Natural killer cell (primary cell): ENCODE data around the gene MYO5C. TPM values are rescaled to one million over a fixed set of nuclear protein-coding genes. Genes with fewer than 3 reads are reported as not detected.
A peak's percentile ranks its signal among the peaks of the same experiment; 100 is the strongest.

Source experiments
- ATAC-seq, 3 donors: fragments of 150-1000 bp in 2 of 3; fragments of 200-7000 bp in 1 of 3; cut with Tn5 transposase; 1 replicate in 1 of 3; 2 replicates in 2 of 3; pipeline ENCODE4 v1.10.0; 2021; ENCODE audit warnings: mild to moderate bottlenecking in 2 of 3, moderate library complexity in 2 of 3
- DNase-seq, 2 donors: peaks; one replicate each; pipeline versions ENCODE4 v3.0.0 to v3.0.0-alpha.2; 2013 to 2021; ENCODE audit warnings: mixed read lengths in 1 of 2
- H3K27ac ChIP-seq: one replicate; pipeline ENCODE4 v1.5.1; 2013; ENCODE audit warnings: mild to moderate bottlenecking, low read length
- H3K27me3 ChIP-seq: one replicate; pipeline ENCODE4 v1.6.1; 2013; ENCODE audit warnings: low read length; ENCODE audit not compliant: control insufficient read depth, insufficient read depth
- H3K36me3 ChIP-seq: one replicate; pipeline ENCODE4 v1.6.1; 2013; ENCODE audit warnings: low read length; ENCODE audit not compliant: control insufficient read depth, insufficient read depth
- H3K4me1 ChIP-seq: one replicate; pipeline ENCODE4 v1.6.1; 2013; ENCODE audit warnings: low read length; ENCODE audit not compliant: control insufficient read depth, insufficient read depth
- H3K4me3 ChIP-seq: one replicate; pipeline ENCODE4 v1.5.1; 2013; ENCODE audit warnings: low read length
- H3K9me3 ChIP-seq: one replicate; pipeline ENCODE4 v1.6.1; 2013; ENCODE audit warnings: low read length; ENCODE audit not compliant: control insufficient read depth, insufficient read depth
- H3K27ac Mint-ChIP-seq, 2 donors: one replicate each; pipeline ENCODE4 v1.8.0; 2022; ENCODE audit warnings: mild to moderate bottlenecking in 2 of 2, mixed read lengths in 2 of 2, moderate library complexity in 1 of 2
- H3K27me3 Mint-ChIP-seq, 2 donors: one replicate each; pipeline ENCODE4 v1.8.0; 2022; ENCODE audit warnings: low read depth in 2 of 2, mixed read lengths in 2 of 2
- H3K36me3 Mint-ChIP-seq: one replicate; pipeline ENCODE4 v1.8.0; 2022; ENCODE audit warnings: mixed read lengths
- H3K4me1 Mint-ChIP-seq, 2 donors: one replicate each; pipeline ENCODE4 v1.8.0; 2022; ENCODE audit warnings: mixed read lengths in 2 of 2
- H3K4me3 Mint-ChIP-seq: one replicate; pipeline ENCODE4 v1.8.0; 2022; ENCODE audit warnings: mild to moderate bottlenecking, moderate library complexity, mixed read lengths
- H3K9me3 Mint-ChIP-seq, 2 donors: one replicate each; pipeline ENCODE4 v1.8.0; 2022; ENCODE audit warnings: mixed read lengths in 2 of 2
- CTCF ChIP-seq: fragments of 200-600 bp; IDR thresholded peaks from one replicate; pipeline ENCODE4 v1.8.0; 2022; ENCODE audit warnings: antibody characterized with exemption
- WGBS: methylation state at CpG from one replicate; pipeline ENCODE4 v1.1.7; 2013; ENCODE audit warnings: missing lambda C conversion rate; ENCODE audit not compliant: insufficient coverage; 5-methylcytosine and 5-hydroxymethylcytosine counted together
- intact Hi-C: fragments of 100-400 bp; cut with micrococcal nuclease; formaldehyde crosslinking; loops from one replicate; pipeline ENCODE4 v1.14.2; 2022
- total RNA-seq, 4 donors: library from RNA; stranded (reverse); fragments of 120-200 nt in 1 of 4; gene quantifications; one replicate each; pipeline versions ENCODE4 v1.2.3 to v1.2.4, GENCODE V29; 2013 to 2022

MYO5C gene
- total RNA-seq, 3 donors from 2014 or later (not counting 1 experiment from before 2014, with no cell fraction given): 0.45 to 0.82 (median 0.60) TPM

GRCh38 chr15:52232327-52232726, 63.3 kb downstream of the MYO5C start:
- no peaks in the 10 kb centered on the region for H3K9me3 ChIP-seq
- DNase-seq (no peak), ATAC-seq (no peak)
- H3K4me3 ChIP-seq: no peak overlapping the region
- Mint-ChIP-seq H3K27me3 (peaks cover 0 to 6% of the 10 kb centered on the region in 2 donors), H3K36me3 (no peaks in the 10 kb centered on the region), H3K4me3 (no peak overlapping the region), H3K9me3 (no peaks in the 10 kb centered on the region), H3K4me1 (no peaks in the 10 kb centered on the region), H3K27ac (no peak overlapping the region)
- TF ChIP-seq CTCF: no peak
- WGBS: no CpG with 5 or more reads among the region's 1 CpG
- H3K4me1 ChIP-seq: peaks cover 29% of the 10 kb centered on the region
- H3K36me3 ChIP-seq: no peaks in the 10 kb centered on the region
- intact Hi-C loops: no loop called here
- peak overlapping the region; percentile 64 for H3K27ac ChIP-seq
- no peaks in the 10 kb centered on the region for H3K27me3 ChIP-seq

GRCh38 chr15:52230073-52230472, 65.5 kb downstream of the MYO5C start:
- Mint-ChIP-seq H3K4me1 (no peaks in the 10 kb centered on the region), H3K27me3 (peaks cover 0 to 4% of the 10 kb centered on the region in 2 donors), H3K36me3 (no peaks in the 10 kb centered on the region), H3K4me3 (no peak overlapping the region), H3K9me3 (no peaks in the 10 kb centered on the region), H3K27ac (no peak overlapping the region)
- H3K27ac ChIP-seq: peak overlapping the region; percentile 83
- H3K4me1 ChIP-seq: peaks cover 25% of the 10 kb centered on the region
- no peak for TF ChIP-seq CTCF
- intact Hi-C loops: no loop called here
- WGBS: no CpG with 5 or more reads among the region's 1 CpG
- no peak overlapping the region for H3K4me3 ChIP-seq
- no peaks in the 10 kb centered on the region for H3K27me3 ChIP-seq
- H3K9me3 ChIP-seq: no peaks in the 10 kb centered on the region
- DNase-seq: no peak
- no peaks in the 10 kb centered on the region for H3K36me3 ChIP-seq
- ATAC-seq: no peak

- ATAC-seq: no peak
- intact Hi-C loops: loop anchor here (5.0 kb wide), 1 partner anchor 342 kb away; no protein-coding TSS in a partner anchor
Observed at GRCh38 chr15:52228921-52229320, 66.7 kb downstream of the MYO5C start.

More at GRCh38 chr15:52228921-52229320, 66.7 kb downstream of the MYO5C start:
- Mint-ChIP-seq H3K27me3 (peaks cover 0 to 4% of the 10 kb centered on the region in 2 donors), H3K36me3 (no peaks in the 10 kb centered on the region), H3K4me3 (no peak overlapping the region), H3K4me1 (no peaks in the 10 kb centered on the region), H3K9me3 (no peaks in the 10 kb centered on the region), H3K27ac (no peak overlapping the region)
- Histone ChIP-seq H3K36me3 (no peaks in the 10 kb centered on the region), H3K9me3 (no peaks in the 10 kb centered on the region), H3K27me3 (no peaks in the 10 kb centered on the region), H3K27ac (peak overlapping the region; percentile 83), H3K4me1 (peaks cover 19% of the 10 kb centered on the region), H3K4me3 (no peak overlapping the region)
- TF ChIP-seq CTCF: no peak
- 62% methylated on average over 8 of the region's 8 CpGs for WGBS
- no peak for DNase-seq
